ENCODE results near the gene ZNF423. TPM values are rescaled to one million over a fixed set of nuclear protein-coding genes. Genes with fewer than 3 reads are reported as not detected.
A peak's percentile ranks its signal among the peaks of the same experiment; 100 is the strongest.

ZNF423 gene
- total and polyA plus RNA-seq, 9 of the 15 experiments (the other 6 are each of a cell fraction or from before 2014, with no cell fraction given), result not detected

- TF ChIP-seq PPARD (CRISPR knock-in tag; IDR thresholded peaks at IDR 0.05) (no peak), CXXC5 (CRISPR knock-in tag; IDR thresholded peaks at IDR 0.05) (no peak), ZBTB9 (CRISPR knock-in tag; IDR thresholded peaks at IDR 0.05) (no peak), MEIS2 (IDR thresholded peaks at IDR 0.05; ENCODE audit: partially characterized antibody) (no peak), PTBP1 (IDR thresholded peaks at IDR 0.05; ENCODE audit: low read depth, low read length) (no peak), NUFIP1 (IDR thresholded peaks at IDR 0.05; ENCODE audit: partially characterized antibody) (no peak), USF2 (CRISPR knock-in tag; IDR thresholded peaks at IDR 0.05) (no peak), SNIP1 (IDR thresholded peaks at IDR 0.05; ENCODE audit: low read depth) (no peak), HNRNPLL (IDR thresholded peaks at IDR 0.05; ENCODE audit: low read depth, low read length, poor library complexity, severe bottlenecking) (no peak), NR1H2 (CRISPR knock-in tag; IDR thresholded peaks at IDR 0.05) (no peak)
These were observed 46.4 kb downstream of the ZNF423 start (continued) for GRCh38 chr16:49809561-49809960.

- Histone ChIP-seq H3K4me1 (replicated peaks in 1 of 2; ENCODE audit: control insufficient read depth in 2 of 2, insufficient read depth in 2 of 2, low read length in 2 of 2) (no peaks in the 10 kb centered on the region), H3K4me2 (ENCODE audit: insufficient read depth, low read length) (no peak overlapping the region), H4K20me1 (replicated peaks; ENCODE audit: control insufficient read depth, insufficient read depth, low read length) (peaks cover 10% of the 10 kb centered on the region), H3K36me3 (ENCODE audit: control insufficient read depth, insufficient read depth, low read length) (no peaks in the 10 kb centered on the region), H3K4me3 (no peak overlapping the region), H2AFZ (ENCODE audit: low read depth, low read length) (no peak overlapping the region), H3K9me1 (ENCODE audit: control insufficient read depth, insufficient read depth, low read length) (no peaks in the 10 kb centered on the region), H3K27me3 (ENCODE audit: control insufficient read depth in 2 of 2, insufficient read depth in 2 of 2, low read length in 2 of 2) (peaks cover 0 to 54% of the 10 kb centered on the region in 2 experiments; a peak in 4 of 5 replicates), H3K9me3 (replicated peaks; ENCODE audit: control insufficient read depth, insufficient read depth, low read depth, low read length) (no peaks in the 10 kb centered on the region), H3K27ac (ENCODE audit: extremely low read depth, low read depth, low read length) (no peak overlapping the region), H3K9ac (ENCODE audit: insufficient read depth in 1 of 2, low read depth in 2 of 2, low read length in 2 of 2) (no peak overlapping the region), H3K79me2 (ENCODE audit: control insufficient read depth, insufficient read depth, low read length) (no peaks in the 10 kb centered on the region)
- TF ChIP-seq MNT (conservative IDR thresholded peaks at IDR 0.05) (no peak), BDP1 (IDR thresholded peaks at IDR 0.05; ENCODE audit: insufficient read depth, insufficient read length) (no peak), NFXL1 (CRISPR knock-in tag; IDR thresholded peaks at IDR 0.05) (no peak), ELF4 (CRISPR knock-in tag; IDR thresholded peaks at IDR 0.05) (no peak), HDAC8 (tag; IDR thresholded peaks at IDR 0.05) (no peak), ZBTB1 (CRISPR knock-in tag; IDR thresholded peaks at IDR 0.05; ENCODE audit: borderline replicate concordance, low read depth) (no peak), RUNX1 (IDR thresholded peaks at IDR 0.05; ENCODE audit: low read depth) (no peak), OTX1 (CRISPR knock-in tag; IDR thresholded peaks at IDR 0.05) (no peak), TCF3 (CRISPR knock-in tag; IDR thresholded peaks at IDR 0.05) (no peak), COPS2 (conservative IDR thresholded peaks at IDR 0.05) (no peak)
- ChIA-PET POLR2A (no interaction called here), CTCF (ENCODE audit: low intra/inter-chr PET ratio) (no interaction called here)
- DNase-seq (ENCODE audit: extremely low read depth in 1 of 4, low spot score in 3 of 4) (no peak), ATAC-seq (peak; percentile 28; the same call in 1 of the 3 replicates), FAIRE-seq (no peak)
- no TSS peak for BruUV-seq (replicated peaks)
- intact Hi-C loops (cut with micrococcal nuclease), result no loop called here
- in situ Hi-C loops (cut with MboI), result no loop called here
- WGBS (ENCODE audit: insufficient coverage, low coverage, missing lambda C conversion rate), result under 1% methylated on average over 17 of the region's 17 CpGs
These were observed 46.9 kb downstream of the ZNF423 start for GRCh38 chr16:49809062-49809461.
